AG10803 (cell line): ENCODE data around the gene IRF2.

Source experiments
- DNase-seq: peaks from one replicate; pipeline ENCODE4 v3.0.0; 2010; ENCODE audit warnings: low read depth
- H3K4me3 ChIP-seq: 2 replicates; pipeline ENCODE4 v1.5.1; 2011; ENCODE audit warnings: mild to moderate bottlenecking, low read length, control low read depth
- TF ChIP-seq, protein P1 (sequence below): conservative IDR thresholded peaks from 2 replicates; pipeline ENCODE4 v1.5.1; 2011; ENCODE audit warnings: mild to moderate bottlenecking, low read length, control low read depth, inconsistent platforms

The IRF2 gene

DNA sequence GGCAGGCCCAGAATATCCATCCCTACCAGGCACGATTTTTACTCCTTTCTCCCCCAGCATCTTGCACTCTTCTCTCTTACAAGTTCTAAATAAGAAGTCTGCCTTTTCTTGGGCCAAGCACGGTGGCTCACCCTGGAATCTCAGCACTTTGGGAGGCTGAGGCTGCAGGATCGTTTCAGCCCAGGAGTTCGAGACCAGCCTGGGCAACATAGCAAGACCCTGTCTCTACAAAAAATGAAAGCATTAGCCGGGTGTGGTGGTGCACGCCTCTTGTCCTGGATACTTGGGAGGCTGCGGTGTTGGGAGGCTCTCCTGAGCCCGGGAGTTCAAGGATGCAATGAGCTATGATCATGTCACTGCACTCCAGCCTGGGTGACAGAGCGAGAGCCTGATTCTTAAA is 64.8 kb downstream of the IRF2 start:
- TF ChIP-seq, protein P1, sequence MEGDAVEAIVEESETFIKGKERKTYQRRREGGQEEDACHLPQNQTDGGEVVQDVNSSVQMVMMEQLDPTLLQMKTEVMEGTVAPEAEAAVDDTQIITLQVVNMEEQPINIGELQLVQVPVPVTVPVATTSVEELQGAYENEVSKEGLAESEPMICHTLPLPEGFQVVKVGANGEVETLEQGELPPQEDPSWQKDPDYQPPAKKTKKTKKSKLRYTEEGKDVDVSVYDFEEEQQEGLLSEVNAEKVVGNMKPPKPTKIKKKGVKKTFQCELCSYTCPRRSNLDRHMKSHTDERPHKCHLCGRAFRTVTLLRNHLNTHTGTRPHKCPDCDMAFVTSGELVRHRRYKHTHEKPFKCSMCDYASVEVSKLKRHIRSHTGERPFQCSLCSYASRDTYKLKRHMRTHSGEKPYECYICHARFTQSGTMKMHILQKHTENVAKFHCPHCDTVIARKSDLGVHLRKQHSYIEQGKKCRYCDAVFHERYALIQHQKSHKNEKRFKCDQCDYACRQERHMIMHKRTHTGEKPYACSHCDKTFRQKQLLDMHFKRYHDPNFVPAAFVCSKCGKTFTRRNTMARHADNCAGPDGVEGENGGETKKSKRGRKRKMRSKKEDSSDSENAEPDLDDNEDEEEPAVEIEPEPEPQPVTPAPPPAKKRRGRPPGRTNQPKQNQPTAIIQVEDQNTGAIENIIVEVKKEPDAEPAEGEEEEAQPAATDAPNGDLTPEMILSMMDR: no peak
- H3K4me3 ChIP-seq: no peak overlapping the region
- DNase-seq: no peak

DNA sequence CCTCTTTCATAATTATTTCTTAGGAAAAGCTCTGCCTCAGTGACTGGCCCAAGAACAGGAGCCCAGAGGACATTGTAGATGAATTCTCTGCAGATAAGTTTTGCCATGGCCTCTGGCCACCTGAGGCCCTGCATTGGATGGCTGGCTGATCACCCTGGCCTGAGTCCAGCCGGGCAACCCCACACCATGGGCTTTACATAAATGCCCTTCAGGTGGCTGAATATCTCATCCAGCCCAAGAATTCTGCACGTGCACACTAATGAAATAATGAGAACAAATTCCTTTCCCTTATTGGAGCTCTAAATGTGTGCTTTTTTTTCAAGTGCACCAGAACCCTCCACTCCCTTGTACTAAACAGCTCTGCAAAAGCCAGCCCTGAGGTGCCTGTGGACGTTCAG is 65.7 kb downstream of the IRF2 start:
- DNase-seq: no peak
- TF ChIP-seq, protein P1: no peak
- no peak overlapping the region for H3K4me3 ChIP-seq

- peak; percentile 50 for DNase-seq
- TF ChIP-seq, protein P1: no peak
- H3K4me3 ChIP-seq: no peak overlapping the region
These were observed 66.2 kb downstream of the IRF2 start for GRCh38 chr4:184408021-184408683.

GRCh38 chr4:184406958-184407391 is 67.4 kb downstream of the IRF2 start:
- DNase-seq: no peak
- TF ChIP-seq, protein P1: no peak

DNA sequence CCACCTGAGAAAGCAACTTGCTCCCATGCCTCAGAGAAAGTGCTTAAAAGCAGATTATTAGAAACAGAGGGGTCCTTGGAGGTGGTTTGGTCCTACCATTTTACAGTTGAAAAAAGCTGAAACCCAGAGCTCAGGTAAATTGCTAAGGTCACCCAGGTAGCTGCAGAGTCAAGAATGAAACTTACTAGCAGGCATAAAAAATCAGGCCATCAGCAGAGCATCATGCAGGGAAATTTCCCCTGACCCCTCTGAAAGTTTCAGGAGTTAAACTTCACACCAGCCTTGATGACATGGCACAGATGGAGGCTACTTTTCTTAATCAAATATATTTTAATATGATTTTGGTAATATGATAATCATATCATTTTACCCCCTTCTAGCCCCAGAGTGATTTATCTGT is 70.3 kb downstream of the IRF2 start:
- DNase-seq: no peak
- no peak overlapping the region for H3K4me3 ChIP-seq
- TF ChIP-seq, protein P1: no peak

More at GRCh38 chr4:184406958-184407391, 67.4 kb downstream of the IRF2 start:
- no peak overlapping the region for H3K4me3 ChIP-seq

- no peak for DNase-seq
- TF ChIP-seq, protein P1: no peak
- no peak overlapping the region for H3K4me3 ChIP-seq
These were observed 71.0 kb downstream of the IRF2 start for GRCh38 chr4:184403384-184403781.

DNA sequence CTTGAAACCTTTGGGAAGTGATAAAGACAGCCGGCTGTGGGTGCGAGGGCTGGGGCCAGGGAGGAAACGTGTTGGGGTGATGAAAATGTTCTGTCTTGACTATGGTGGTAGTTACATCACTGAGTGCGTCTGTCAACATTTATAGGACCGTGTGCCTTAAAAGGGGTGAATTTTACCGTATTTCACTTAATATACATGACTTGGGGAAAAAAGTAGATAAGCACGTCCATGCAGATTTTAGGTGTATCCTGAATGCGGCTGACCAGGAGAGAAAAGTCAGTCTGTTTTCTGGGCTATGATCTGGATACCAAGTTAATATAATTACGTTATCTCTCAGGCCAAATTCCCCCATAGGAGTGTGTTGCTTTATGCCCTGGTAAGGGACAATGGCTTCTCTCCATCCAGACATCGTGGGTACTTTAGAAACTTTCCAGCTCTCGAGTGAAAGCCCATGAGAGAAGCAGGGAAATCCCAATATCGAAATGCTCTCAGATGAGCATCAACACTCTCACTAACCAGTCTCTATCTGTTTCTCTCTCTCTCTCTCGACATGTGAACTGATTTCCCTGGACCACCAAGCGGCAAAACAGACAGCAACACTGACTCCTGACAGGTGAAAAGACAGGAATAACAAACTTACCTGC is 71.5 kb downstream of the IRF2 start:
- no peak overlapping the region for H3K4me3 ChIP-seq
- TF ChIP-seq, protein P1: no peak
- no peak for DNase-seq
